HG02970 (cell line): Measurements from ENCODE around the gene MBNL3.
"Not testable (repeated sequence)": the region's sequence is repeated elsewhere in the genome, so short reads cannot be mapped to it uniquely, and the experiment has no call there.

Source experiments
- ATAC-seq: cut with Tn5 transposase; IDR thresholded peaks from one replicate; pipeline ENCODE4 v1.9.1; 2021; ENCODE audit warnings: mild to moderate bottlenecking, moderate library complexity, moderate number of reproducible peaks; ENCODE audit not compliant: unreplicated experiment, low FRiP score

Gene MBNL3

DNA sequence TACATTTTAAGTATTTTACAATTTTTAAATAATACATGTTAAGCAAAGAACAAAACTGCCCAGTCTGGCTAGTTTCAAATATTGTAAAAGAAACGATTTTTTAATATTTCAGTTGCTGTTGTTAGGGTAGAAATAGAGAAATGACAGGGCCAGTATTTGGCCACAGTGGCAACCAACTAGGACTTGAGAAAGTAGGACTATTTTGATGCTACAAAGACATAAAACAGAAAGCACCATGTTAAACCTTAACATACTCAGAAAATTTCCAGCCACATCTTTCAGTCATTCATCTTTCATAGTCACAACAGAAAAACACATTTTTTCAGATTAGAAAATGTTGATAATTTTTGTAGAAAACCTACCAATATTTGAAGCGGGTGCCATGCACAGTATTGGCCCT lies 104.5 kb downstream of the MBNL3 start:
- ATAC-seq = no peak

DNA sequence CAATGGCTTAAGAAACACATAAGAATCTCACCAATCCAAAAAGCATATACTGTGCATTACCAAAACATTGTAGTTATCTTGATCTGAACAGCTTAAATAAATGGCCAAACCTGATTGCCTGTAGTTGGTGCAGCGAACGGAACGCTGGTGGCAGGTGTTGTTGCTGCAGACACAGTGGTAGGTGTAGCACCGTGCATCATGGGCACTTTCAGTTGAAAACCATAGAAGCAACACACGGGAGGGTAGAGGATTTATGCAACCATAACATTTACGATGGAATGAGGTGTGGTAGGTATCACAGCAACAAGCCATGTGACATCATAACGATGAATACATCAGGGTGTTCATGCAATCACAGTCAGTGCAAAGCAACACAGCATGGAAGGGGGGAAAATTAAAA lies 106.8 kb downstream of the MBNL3 start:
- ATAC-seq = no peak

DNA sequence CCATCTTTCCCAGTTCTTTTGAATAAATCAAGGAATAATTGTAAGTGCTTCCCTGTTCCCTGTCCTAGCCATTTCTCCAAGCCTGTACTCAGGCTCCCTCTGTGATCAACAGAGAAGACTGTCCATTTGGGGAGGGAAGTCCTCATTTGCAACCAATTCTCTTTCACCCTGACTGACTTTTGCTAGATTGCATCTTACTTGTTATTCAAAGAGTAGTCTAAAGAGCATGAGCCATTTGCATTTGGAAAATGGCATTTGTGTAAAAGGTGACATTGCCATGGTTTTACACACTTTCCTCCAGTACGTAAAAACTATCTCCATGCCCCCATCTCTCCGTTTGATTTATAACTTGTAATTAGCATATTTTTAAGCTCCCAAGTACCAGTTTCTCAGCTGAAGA lies 110.6 kb downstream of the MBNL3 start:
- no peak for ATAC-seq

DNA sequence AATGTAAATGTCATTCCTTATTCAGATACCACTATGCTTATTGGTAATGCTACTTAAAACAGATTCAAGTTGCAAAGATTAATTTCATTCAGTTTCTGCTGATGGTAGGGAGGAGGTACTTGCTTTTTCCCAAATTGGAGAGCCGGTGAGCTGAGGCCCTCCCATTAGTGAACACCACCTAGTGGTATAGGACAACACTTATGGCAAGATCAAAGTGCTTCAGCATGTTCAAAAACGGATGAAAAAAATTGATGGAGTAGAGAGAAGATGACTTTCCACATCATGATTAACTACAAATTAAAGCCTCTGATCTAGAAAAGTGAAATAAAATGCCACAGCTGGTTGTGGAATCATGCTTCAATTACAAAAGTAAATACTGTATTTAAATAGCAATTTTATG lies 112.9 kb downstream of the MBNL3 start:
- ATAC-seq = no peak

DNA sequence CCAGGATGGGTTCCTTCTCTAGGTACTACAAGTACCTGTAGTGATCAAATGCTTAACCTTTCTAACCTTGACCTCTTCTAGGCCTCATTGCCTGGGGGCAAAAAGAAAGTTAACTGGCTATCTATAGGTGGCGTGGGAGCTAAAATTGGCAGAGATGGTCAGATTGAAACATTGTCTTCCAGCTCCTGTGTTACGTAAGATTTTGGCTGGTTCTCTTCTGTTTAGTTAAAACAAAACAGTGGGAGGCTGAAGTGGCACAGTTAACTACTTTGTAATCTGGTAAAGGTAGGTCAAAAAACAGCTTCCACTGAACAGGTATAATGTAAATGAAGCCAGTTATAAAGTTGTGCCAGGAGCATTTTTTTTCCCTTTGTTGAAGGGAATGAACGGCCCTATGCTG lies 115.2 kb downstream of the MBNL3 start:
- ATAC-seq = no peak

DNA sequence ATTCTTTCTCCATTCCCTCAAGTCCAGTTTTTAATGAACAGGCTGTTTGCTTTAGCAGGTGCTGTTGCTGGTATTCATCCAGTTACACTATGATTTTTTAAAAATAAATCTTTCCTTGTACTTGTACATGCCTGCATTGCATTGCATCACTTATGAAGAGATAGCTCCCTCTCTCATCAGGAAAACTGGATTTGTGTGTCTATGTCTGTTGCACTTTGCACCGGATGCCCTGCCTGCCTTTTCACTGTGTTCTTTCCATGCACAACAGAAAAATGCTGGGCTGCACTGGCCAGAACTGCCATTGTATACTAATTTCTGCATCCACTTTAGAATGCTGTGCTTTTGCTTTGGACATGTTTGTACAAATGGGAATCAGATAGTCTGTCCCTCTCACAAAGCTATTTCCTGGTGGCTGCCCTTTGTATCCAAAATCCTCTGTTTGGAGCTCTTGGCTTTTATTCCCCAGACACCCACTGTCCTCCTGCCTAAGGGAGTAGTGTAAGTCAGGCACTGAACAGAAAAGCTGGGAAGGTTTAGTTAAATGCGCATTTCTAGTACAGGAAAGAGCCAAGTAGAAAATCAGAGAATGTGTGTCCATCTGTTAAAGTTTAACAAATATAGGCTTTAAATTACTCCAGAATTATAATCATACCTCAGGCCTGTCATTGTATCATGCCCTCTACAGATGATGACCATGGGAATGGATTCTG lies 119.1 kb downstream of the MBNL3 start:
- no peak for ATAC-seq

DNA sequence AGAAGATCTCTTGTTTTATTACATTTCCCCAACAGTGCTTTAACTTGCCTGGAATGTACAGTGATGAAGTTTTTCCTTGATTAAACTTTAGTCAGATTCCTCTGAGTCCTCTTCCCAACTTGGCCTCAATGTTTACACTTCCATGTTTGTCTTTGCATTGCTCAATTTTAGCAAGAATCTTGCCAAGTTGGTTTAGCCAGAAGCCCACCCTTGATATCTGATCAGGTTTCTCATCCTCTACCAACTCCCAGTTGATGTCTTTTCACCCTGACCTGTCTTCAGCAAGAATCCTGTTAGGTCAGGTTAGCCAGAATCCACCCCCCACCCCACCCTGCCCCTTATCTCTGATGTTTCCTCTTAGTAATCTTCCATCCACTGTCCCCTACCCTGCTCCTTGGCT lies 120.9 kb downstream of the MBNL3 start:
- no peak for ATAC-seq

DNA sequence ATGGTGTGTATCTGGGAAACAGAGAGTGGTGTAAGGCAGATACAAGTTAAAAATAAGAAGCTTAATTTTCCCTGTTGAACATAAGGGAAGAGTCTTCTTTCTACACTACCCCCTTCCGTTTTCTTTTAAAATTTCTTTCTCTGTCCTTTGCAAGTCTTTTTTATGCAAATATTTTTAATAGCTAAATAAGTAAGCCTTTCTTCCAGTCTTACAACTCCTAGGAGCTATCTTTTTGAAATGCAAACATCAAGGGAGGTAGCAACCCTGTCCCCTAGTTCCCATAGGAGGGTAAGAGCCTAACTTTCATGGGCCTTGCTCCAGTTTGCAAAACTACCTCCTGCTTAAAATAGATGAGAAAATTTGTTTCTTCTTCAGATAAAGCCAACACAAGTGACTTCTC lies 121.5 kb downstream of the MBNL3 start:
- no peak for ATAC-seq

DNA sequence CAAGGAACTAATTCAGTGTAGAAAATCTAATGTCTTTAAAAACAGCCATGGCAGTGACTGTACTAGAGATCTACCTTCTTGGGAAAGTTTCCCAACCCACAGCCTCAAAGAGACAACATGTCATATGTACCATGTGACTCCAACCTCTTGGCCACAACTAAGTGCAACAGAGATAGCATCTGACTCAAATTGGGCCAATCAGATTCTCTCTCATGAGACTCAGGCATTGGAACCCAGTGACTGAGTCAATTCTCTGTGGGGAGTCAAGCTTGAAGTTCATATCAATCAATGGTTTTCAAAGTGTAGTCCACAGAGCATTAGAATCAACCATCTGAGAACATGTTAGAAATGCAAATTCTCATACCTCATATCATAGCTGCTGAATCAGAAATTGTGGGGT lies 123.3 kb downstream of the MBNL3 start:
- no peak for ATAC-seq

DNA sequence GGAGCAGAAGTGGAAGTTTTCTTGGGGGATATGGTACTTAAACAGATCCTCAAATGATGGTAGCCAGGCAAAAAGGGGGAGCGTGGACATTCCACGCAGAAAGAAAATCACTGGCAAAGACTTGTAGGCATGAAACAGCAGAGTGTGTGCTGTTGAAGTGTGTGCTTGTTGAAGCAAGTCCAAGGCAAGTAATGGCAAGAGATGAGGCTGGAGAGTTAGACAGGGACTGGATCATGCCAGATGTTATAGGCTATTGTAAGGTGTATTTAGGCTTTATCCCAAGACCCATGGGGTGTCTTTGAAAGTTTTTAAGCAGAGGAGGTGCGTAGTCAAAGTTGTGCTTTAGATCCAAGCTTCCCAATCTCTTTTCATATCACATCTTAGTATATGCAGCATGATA lies 124.5 kb downstream of the MBNL3 start:
- ATAC-seq = no peak

DNA sequence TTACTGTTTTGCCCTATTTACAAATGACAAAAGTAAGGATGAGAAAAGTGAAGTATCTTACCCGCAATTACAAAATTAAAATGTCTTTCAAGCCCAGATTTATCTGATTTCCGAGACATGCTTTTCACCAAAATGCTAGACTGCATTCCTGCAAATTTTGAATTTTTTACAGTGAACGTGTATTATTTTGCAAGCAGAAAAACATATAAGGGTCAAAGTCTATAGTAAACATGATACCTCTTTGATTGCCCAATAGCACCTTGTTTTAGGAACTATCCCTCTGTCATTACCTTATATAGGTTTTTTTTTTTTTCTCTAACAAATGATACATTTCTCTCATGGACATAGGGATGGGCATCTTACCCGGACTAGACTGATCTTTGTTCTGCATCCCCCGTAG lies 135.4 kb downstream of the MBNL3 start:
- ATAC-seq = no peak

DNA sequence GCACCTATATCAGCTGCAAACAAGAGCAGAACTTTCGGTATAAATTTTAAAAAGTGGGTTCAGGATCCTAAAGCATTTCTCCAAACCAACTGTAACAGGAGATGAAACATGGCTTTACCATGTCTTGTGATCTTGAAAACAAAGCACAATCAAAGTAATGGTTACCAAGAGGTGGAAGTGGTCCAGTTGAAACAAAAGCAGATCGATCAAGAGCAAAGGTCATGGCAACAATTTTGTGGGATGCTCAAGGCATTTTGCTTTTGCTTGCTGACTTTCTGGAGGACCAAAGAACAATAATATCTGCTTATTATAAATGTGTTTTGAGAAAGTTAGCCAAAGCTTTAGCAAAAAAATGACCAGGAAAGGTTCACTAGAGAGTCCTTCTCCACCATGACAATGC lies 152.7 kb downstream of the MBNL3 start:
- no peak for ATAC-seq

DNA sequence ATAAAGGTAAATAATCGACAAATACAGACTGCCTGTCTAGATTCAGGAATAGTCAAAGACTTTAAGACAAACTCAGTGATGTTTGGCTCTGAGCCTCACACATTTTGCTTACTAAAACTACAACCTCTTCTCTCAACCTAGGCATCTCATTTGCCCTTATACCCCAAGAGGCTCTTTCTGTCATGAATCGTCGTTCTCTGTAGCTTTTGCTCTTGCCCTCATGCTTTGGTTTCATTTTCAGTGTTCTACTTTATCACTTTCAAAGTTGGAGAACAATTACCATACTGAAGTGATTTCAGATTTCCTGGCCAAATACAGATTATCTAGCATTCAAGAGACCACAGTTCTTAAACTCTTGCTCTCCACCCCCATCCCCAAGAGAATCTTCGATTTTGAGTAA lies 155.5 kb downstream of the MBNL3 start:
- ATAC-seq = no peak

DNA sequence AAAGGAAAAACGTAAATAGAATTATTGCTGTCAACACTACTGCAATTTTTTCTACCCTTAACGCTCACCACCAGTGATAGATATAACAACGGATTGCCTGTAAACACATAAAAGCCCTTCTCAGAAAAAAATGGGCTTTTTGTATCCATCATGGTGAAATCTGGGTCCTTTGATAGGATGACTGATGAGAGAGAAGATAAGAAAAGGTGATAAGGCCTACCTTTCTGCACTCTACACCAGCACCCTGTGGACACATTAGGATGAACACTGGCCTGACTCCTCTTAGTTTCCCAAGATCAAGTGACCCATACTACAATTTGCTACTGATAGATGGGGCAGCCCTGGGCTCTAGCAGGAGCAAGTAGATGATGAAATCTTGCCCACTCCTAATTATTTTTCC lies 157.3 kb downstream of the MBNL3 start:
- ATAC-seq = no peak

DNA sequence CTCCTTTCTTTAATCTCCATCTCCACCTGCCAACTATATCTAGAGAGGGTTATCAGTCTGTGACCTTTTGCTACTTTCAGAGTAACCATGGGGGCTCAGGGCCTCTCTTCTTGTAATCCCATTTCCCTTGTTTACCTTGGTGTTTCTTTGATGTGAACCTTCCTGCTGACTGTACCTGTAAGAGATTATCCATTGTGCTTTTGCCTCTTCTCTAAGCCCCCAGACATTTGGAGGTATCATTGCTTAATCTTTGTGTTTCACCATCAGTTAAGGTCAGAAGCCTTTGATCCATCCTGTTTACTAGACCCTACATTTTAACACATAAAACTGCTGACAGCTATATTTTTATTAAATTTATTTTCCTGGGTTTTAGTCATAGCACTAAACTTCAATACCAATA lies 157.8 kb downstream of the MBNL3 start:
- ATAC-seq = no peak

DNA sequence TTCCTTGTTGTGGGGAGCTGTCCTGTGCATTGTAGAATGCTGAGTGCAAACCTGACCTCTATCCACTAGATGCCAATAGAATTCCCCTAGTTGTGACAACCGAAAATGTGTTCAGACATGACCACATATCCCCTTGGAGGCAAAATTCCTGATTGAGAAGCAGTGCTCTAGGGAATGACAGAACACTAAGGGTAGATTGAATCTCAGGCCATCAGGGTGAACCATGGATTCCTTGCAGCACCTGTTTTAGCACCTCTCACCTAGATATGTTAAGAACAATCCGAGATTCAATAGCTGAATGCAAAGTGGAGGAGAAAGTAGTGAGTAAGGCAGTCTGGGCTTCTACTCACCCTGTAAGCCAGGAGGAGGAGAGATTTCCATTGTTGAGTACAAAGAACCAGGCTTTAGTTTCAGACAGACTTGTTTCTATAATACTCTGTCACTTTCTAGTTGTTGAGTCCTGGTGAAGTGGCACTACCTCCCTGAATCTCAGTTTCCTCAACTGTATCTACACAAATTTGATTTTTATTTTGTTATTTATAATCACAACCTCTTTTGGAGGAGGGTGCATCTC lies 158.6 kb downstream of the MBNL3 start:
- ATAC-seq = no peak

DNA sequence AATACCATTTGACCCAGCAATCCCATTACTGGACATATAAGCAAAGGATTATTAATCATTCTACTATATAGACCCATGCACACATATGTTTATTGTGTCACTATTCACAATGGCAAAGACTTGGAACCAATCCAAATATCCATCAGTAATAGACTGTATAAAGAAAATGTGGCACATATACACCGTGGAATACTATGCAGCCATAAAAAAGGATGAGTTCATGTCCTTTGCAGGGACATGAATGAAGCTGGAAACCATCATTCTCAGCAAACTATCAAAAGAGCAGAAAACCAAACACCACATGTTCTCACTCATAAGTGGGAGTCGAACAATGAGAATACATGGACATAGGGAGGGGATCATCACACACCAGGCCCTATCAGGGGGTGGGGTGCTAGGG lies 161.9 kb downstream of the MBNL3 start:
- not testable (repeated sequence) for ATAC-seq
